GM12891 (cell line): ENCODE data around the gene TMCO4.

ENCODE experiments used
- PAX5 ChIP-seq: IDR thresholded peaks from 2 replicates; pipeline ENCODE4 v1.6.1; 2011; ENCODE audit warnings: low read length, moderate library complexity, mild to moderate bottlenecking; ENCODE audit not compliant: insufficient read depth, severe bottlenecking
- POLR2A ChIP-seq: IDR thresholded peaks from 2 replicates; pipeline ENCODE4 v1.6.1; 2011; ENCODE audit warnings: low read depth, low read length, control low read depth
- POLR2AphosphoS5 ChIP-seq: IDR thresholded peaks from 2 replicates; pipeline ENCODE4 v1.6.1; 2011; ENCODE audit warnings: low read depth, low read length, control low read depth
- POU2F2 ChIP-seq: IDR thresholded peaks from 2 replicates; pipeline ENCODE4 v1.6.1; 2011; ENCODE audit warnings: low read depth, mild to moderate bottlenecking, control low read depth, low read length, moderate library complexity
- SPI1 ChIP-seq: IDR thresholded peaks from 2 replicates; pipeline ENCODE4 v1.6.1; 2011; ENCODE audit warnings: low read depth, low read length, control low read depth
- TAF1 ChIP-seq: IDR thresholded peaks from 2 replicates; pipeline ENCODE4 v1.6.1; 2011; ENCODE audit warnings: low read depth, low read length, control low read depth

DNA sequence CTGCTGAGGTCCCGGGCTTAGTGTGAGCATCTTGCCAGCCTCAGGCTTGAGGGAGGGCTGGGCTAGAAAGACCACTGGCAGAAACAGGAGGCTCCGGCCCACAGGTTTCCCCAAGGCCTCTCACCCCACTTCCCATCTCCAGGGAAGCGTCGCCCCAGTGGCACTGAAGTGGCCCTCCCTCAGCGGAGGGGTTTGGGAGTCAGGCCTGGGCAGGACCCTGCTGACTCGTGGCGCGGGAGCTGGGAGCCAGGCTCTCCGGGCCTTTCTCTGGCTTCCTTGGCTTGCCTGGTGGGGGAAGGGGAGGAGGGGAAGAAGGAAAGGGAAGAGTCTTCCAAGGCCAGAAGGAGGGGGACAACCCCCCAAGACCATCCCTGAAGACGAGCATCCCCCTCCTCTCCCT is 142.2 kb downstream of the TMCO4 start:
- TF ChIP-seq POLR2AphosphoS5 = no peak
- no peak for TF ChIP-seq TAF1
- no peak for TF ChIP-seq POLR2A
- TF ChIP-seq SPI1 = no peak
- no peak for TF ChIP-seq POU2F2
- no peak for TF ChIP-seq PAX5
